Measurements from ENCODE around the gene KCTD17.
"Not testable (repeated sequence)": the region's sequence is repeated elsewhere in the genome, so short reads cannot be mapped to it uniquely, and the experiment has no call there.

The KCTD17 gene

DNA sequence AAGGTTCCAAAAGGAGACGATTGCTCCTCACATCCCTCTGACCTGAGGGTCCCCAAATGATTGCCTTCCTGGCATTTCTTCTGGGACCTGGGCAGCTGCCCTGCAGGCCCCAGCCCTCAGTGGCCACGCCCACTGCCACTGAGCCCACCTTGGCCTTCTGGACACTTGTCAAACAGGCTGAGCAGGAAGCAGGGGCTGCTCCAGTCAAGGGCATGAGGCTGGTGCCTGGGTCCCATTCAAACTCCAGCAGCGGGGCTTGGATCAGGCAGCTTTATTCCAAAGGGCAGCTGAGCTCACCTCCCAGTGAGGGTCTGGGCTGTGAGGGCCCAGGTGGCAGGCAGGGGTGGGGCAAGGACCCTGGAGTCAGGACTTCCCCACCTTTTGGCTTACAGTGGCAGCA, 13.6 kb downstream of the KCTD17 start:
- Histone ChIP-seq H3K27me3 (ENCODE audit: control insufficient read depth in 5 of 5, insufficient read depth in 4 of 5, low read length in 5 of 5) (peaks cover 30 to 44% (median 35%) of the 10 kb centered on the region in 5 donors), H3K4me3 (ENCODE audit: low read depth in 1 of 5, low read length in 5 of 5) (no peak overlapping the region), H3K9ac (ENCODE audit: low read length in 5 of 5) (no peak overlapping the region), H3K27ac (ENCODE audit: low read depth, low read length) (no peak overlapping the region), H3K36me3 (ENCODE audit: control insufficient read depth in 5 of 5, insufficient read depth in 5 of 5, low read length in 5 of 5) (peaks cover 0 to 15% (median 2%) of the 10 kb centered on the region in 5 donors), H3K4me1 (ENCODE audit: control insufficient read depth in 5 of 5, insufficient read depth in 5 of 5, low read length in 5 of 5) (peaks cover 0 to 10% (median 4%) of the 10 kb centered on the region in 5 donors), H3K9me3 (ENCODE audit: control insufficient read depth in 5 of 5, low read length in 5 of 5) (no peaks in the 10 kb centered on the region)

GRCh38 chr22:37065961-37066360, 14.4 kb downstream of the KCTD17 start:
- H3K36me3 ChIP-seq (ENCODE audit: control insufficient read depth in 5 of 5, insufficient read depth in 5 of 5, low read length in 5 of 5): peaks cover 0 to 9% (median 2%) of the 10 kb centered on the region in 5 donors
- H3K9ac ChIP-seq (ENCODE audit: low read length in 5 of 5): no peak overlapping the region
- no peaks in the 10 kb centered on the region for H3K9me3 ChIP-seq (ENCODE audit: control insufficient read depth in 5 of 5, low read length in 5 of 5)
- H3K27me3 ChIP-seq (ENCODE audit: control insufficient read depth in 5 of 5, insufficient read depth in 4 of 5, low read length in 5 of 5): peaks cover 32 to 52% (median 37%) of the 10 kb centered on the region in 5 donors
- no peak overlapping the region for H3K27ac ChIP-seq (ENCODE audit: low read depth, low read length)
- H3K4me3 ChIP-seq (ENCODE audit: low read depth in 1 of 5, low read length in 5 of 5): no peak overlapping the region
- H3K4me1 ChIP-seq (ENCODE audit: control insufficient read depth in 5 of 5, insufficient read depth in 5 of 5, low read length in 5 of 5): peaks cover 0 to 10% (median 4%) of the 10 kb centered on the region in 5 donors

GRCh38 chr22:37067428-37067827, 15.9 kb downstream of the KCTD17 start:
- H3K4me1 ChIP-seq (ENCODE audit: control insufficient read depth in 5 of 5, insufficient read depth in 5 of 5, low read length in 5 of 5): peaks cover 0 to 10% (median 4%) of the 10 kb centered on the region in 5 donors
- no peak overlapping the region for H3K9ac ChIP-seq (ENCODE audit: low read length in 5 of 5)
- peaks cover 28 to 53% (median 37%) of the 10 kb centered on the region in 5 donors for H3K27me3 ChIP-seq (ENCODE audit: control insufficient read depth in 5 of 5, insufficient read depth in 4 of 5, low read length in 5 of 5)
- no peak overlapping the region for H3K4me3 ChIP-seq (ENCODE audit: low read depth in 1 of 5, low read length in 5 of 5)
- H3K9me3 ChIP-seq (ENCODE audit: control insufficient read depth in 5 of 5, low read length in 5 of 5): peaks cover 0 to 8% (median 0%) of the 10 kb centered on the region in 5 donors
- no peak overlapping the region for H3K27ac ChIP-seq (ENCODE audit: low read depth, low read length)
- H3K36me3 ChIP-seq (ENCODE audit: control insufficient read depth in 5 of 5, insufficient read depth in 5 of 5, low read length in 5 of 5): no peaks in the 10 kb centered on the region

GRCh38 chr22:37068859-37069258, 17.3 kb downstream of the KCTD17 start:
- no peaks in the 10 kb centered on the region for H3K36me3 ChIP-seq (ENCODE audit: control insufficient read depth in 5 of 5, insufficient read depth in 5 of 5, low read length in 5 of 5)
- peaks cover 0 to 12% (median 0%) of the 10 kb centered on the region in 5 donors for H3K9me3 ChIP-seq (ENCODE audit: control insufficient read depth in 5 of 5, low read length in 5 of 5)
- no peak overlapping the region for H3K9ac ChIP-seq (ENCODE audit: low read length in 5 of 5)
- peaks cover 31 to 57% (median 37%) of the 10 kb centered on the region in 5 donors for H3K27me3 ChIP-seq (ENCODE audit: control insufficient read depth in 5 of 5, insufficient read depth in 4 of 5, low read length in 5 of 5)
- H3K4me1 ChIP-seq (ENCODE audit: control insufficient read depth in 5 of 5, insufficient read depth in 5 of 5, low read length in 5 of 5): no peaks in the 10 kb centered on the region
- no peak overlapping the region for H3K27ac ChIP-seq (ENCODE audit: low read depth, low read length)
- H3K4me3 ChIP-seq (ENCODE audit: low read depth in 1 of 5, low read length in 5 of 5): no peak overlapping the region

- Histone ChIP-seq H3K27me3 (ENCODE audit: control insufficient read depth in 5 of 5, insufficient read depth in 4 of 5, low read length in 5 of 5) (peaks cover 34 to 61% (median 40%) of the 10 kb centered on the region in 5 donors), H3K36me3 (ENCODE audit: control insufficient read depth in 5 of 5, insufficient read depth in 5 of 5, low read length in 5 of 5) (no peaks in the 10 kb centered on the region), H3K4me1 (ENCODE audit: control insufficient read depth in 5 of 5, insufficient read depth in 5 of 5, low read length in 5 of 5) (no peaks in the 10 kb centered on the region), H3K4me3 (ENCODE audit: low read depth in 1 of 5, low read length in 5 of 5) (no peak overlapping the region), H3K27ac (ENCODE audit: low read depth, low read length) (no peak overlapping the region), H3K9ac (ENCODE audit: low read length in 5 of 5) (no peak overlapping the region), H3K9me3 (ENCODE audit: control insufficient read depth in 5 of 5, low read length in 5 of 5) (peaks cover 0 to 12% (median 0%) of the 10 kb centered on the region in 5 donors)
These were observed 17.8 kb downstream of the KCTD17 start for GRCh38 chr22:37069319-37069718.

DNA sequence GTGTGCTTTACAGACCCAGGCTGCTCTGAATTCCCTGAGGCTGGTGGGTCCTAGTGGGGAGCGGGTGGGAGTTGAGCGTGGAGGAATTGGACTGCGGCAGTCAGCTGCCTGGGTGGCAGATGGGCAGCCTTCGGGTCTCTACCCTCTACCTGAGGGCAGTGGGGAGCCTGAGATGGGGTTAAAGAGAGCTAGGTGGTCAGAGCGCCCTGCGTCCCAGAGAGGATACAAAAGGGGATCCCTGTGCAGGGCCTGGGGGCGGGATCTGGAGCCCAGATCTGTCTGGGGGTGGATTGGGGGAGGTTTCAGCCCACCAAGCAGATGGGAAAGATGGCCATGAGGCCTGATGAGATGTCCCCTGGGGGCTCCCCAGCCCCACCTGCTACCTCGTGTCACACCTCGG, 18.2 kb downstream of the KCTD17 start:
- Histone ChIP-seq H3K9ac (ENCODE audit: low read length in 5 of 5) (no peak overlapping the region), H3K4me3 (ENCODE audit: low read depth in 1 of 5, low read length in 5 of 5) (no peak overlapping the region), H3K9me3 (ENCODE audit: control insufficient read depth in 5 of 5, low read length in 5 of 5) (peaks cover 0 to 12% (median 0%) of the 10 kb centered on the region in 5 donors), H3K27me3 (ENCODE audit: control insufficient read depth in 5 of 5, insufficient read depth in 4 of 5, low read length in 5 of 5) (peaks cover 32 to 64% (median 44%) of the 10 kb centered on the region in 5 donors), H3K36me3 (ENCODE audit: control insufficient read depth in 5 of 5, insufficient read depth in 5 of 5, low read length in 5 of 5) (no peaks in the 10 kb centered on the region), H3K4me1 (ENCODE audit: control insufficient read depth in 5 of 5, insufficient read depth in 5 of 5, low read length in 5 of 5) (no peaks in the 10 kb centered on the region), H3K27ac (ENCODE audit: low read depth, low read length) (no peak overlapping the region)

- Histone ChIP-seq H3K4me3 (ENCODE audit: low read depth in 1 of 5, low read length in 5 of 5) (no peak overlapping the region), H3K36me3 (ENCODE audit: control insufficient read depth in 5 of 5, insufficient read depth in 5 of 5, low read length in 5 of 5) (no peaks in the 10 kb centered on the region), H3K9ac (ENCODE audit: low read length in 5 of 5) (no peak overlapping the region), H3K9me3 (ENCODE audit: control insufficient read depth in 5 of 5, low read length in 5 of 5) (peaks cover 0 to 12% (median 0%) of the 10 kb centered on the region in 5 donors), H3K4me1 (ENCODE audit: control insufficient read depth in 5 of 5, insufficient read depth in 5 of 5, low read length in 5 of 5) (no peaks in the 10 kb centered on the region), H3K27ac (ENCODE audit: low read depth, low read length) (no peak overlapping the region), H3K27me3 (ENCODE audit: control insufficient read depth in 5 of 5, insufficient read depth in 4 of 5, low read length in 5 of 5) (peaks cover 32 to 67% (median 47%) of the 10 kb centered on the region in 5 donors)
These were observed 18.8 kb downstream of the KCTD17 start for GRCh38 chr22:37070334-37070733.

- no peak overlapping the region for H3K27ac ChIP-seq (ENCODE audit: low read depth, low read length)
- H3K4me1 ChIP-seq (ENCODE audit: control insufficient read depth in 5 of 5, insufficient read depth in 5 of 5, low read length in 5 of 5): no peaks in the 10 kb centered on the region
- peaks cover 29 to 67% (median 48%) of the 10 kb centered on the region in 5 donors for H3K27me3 ChIP-seq (ENCODE audit: control insufficient read depth in 5 of 5, insufficient read depth in 4 of 5, low read length in 5 of 5)
- no peaks in the 10 kb centered on the region for H3K36me3 ChIP-seq (ENCODE audit: control insufficient read depth in 5 of 5, insufficient read depth in 5 of 5, low read length in 5 of 5)
- peaks cover 0 to 12% (median 0%) of the 10 kb centered on the region in 5 donors for H3K9me3 ChIP-seq (ENCODE audit: control insufficient read depth in 5 of 5, low read length in 5 of 5)
- H3K9ac ChIP-seq (ENCODE audit: low read length in 5 of 5): no peak overlapping the region
- H3K4me3 ChIP-seq (ENCODE audit: low read depth in 1 of 5, low read length in 5 of 5): no peak overlapping the region
These were observed 19.2 kb downstream of the KCTD17 start for GRCh38 chr22:37070744-37071143.

DNA sequence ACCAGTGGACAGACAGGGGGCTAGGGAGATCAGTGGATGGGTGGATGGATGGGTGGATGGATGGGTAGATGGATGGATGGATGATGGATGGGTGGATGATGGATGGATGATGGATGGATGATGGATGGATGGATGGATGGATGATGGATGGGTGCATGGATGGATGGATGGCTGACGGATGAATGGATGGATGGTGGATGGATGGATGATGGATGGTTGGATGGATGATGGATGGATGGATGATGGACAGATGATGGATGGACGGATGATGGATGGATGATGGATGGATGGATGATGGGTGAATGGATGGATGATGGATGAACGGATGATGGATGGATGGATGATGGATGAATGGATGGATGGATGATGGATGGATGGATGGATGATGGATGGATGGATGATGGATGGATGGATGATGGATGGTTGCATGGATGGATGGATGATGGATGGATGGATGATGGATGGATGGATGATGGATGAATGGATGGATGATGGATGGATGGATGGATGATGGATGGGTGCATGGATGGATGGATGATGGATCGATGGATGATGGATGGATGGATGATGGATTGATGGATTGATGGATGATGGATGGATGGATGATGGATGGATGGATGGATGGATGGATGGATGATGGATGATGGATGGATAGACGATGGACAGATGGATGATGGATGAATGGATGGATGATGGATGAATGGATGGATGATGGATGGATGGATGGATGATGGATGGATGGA, 20.5 kb downstream of the KCTD17 start:
- H3K27ac ChIP-seq (ENCODE audit: low read depth, low read length); H3K36me3 ChIP-seq (ENCODE audit: control insufficient read depth in 5 of 5, insufficient read depth in 5 of 5, low read length in 5 of 5); H3K4me1 ChIP-seq (ENCODE audit: control insufficient read depth in 5 of 5, insufficient read depth in 5 of 5, low read length in 5 of 5); H3K9ac ChIP-seq (ENCODE audit: low read length in 5 of 5); H3K4me3 ChIP-seq (ENCODE audit: low read depth in 1 of 5, low read length in 5 of 5): not testable (repeated sequence)
- Histone ChIP-seq H3K9me3 (ENCODE audit: control insufficient read depth in 5 of 5, low read length in 5 of 5) (peaks cover 0 to 12% (median 0%) of the 10 kb centered on the region in 5 donors), H3K27me3 (ENCODE audit: control insufficient read depth in 5 of 5, insufficient read depth in 4 of 5, low read length in 5 of 5) (peaks cover 29 to 65% (median 52%) of the 10 kb centered on the region in 5 donors)

- no peak overlapping the region for H3K4me3 ChIP-seq (ENCODE audit: low read depth in 1 of 5, low read length in 5 of 5)
- no peak overlapping the region for H3K9ac ChIP-seq (ENCODE audit: low read length in 5 of 5)
- peaks cover 25 to 63% (median 50%) of the 10 kb centered on the region in 5 donors for H3K27me3 ChIP-seq (ENCODE audit: control insufficient read depth in 5 of 5, insufficient read depth in 4 of 5, low read length in 5 of 5)
These were observed 21.1 kb downstream of the KCTD17 start for GRCh38 chr22:37072673-37073072.

More at GRCh38 chr22:37072673-37073072, 21.1 kb downstream of the KCTD17 start:
- Histone ChIP-seq H3K4me1 (ENCODE audit: control insufficient read depth in 5 of 5, insufficient read depth in 5 of 5, low read length in 5 of 5) (no peaks in the 10 kb centered on the region), H3K27ac (ENCODE audit: low read depth, low read length) (no peak overlapping the region), H3K36me3 (ENCODE audit: control insufficient read depth in 5 of 5, insufficient read depth in 5 of 5, low read length in 5 of 5) (no peaks in the 10 kb centered on the region), H3K9me3 (ENCODE audit: control insufficient read depth in 5 of 5, low read length in 5 of 5) (peaks cover 0 to 12% (median 0%) of the 10 kb centered on the region in 5 donors)
